H9 (cell line): Measurements from ENCODE around the gene ADGRL3. TPM values are rescaled to one million over a fixed set of nuclear protein-coding genes. Genes with fewer than 3 reads are reported as not detected.

Source experiments
- DNase-seq: peaks from one replicate; pipeline ENCODE4 v3.0.0-alpha.2; 2017
- H2AFZ ChIP-seq: one replicate; pipeline ENCODE4 v1.6.1; 2013; ENCODE audit warnings: mild to moderate bottlenecking, low read length, control low read depth, moderate library complexity
- H2AK5ac ChIP-seq: 2 replicates; pipeline ENCODE4 v1.6.1; 2013; ENCODE audit warnings: low read length, control low read depth, mixed read lengths; ENCODE audit not compliant: insufficient read length
- H2BK120ac ChIP-seq: one replicate; pipeline ENCODE4 v1.6.1; 2013; ENCODE audit warnings: low read depth, mild to moderate bottlenecking, low read length, control low read depth, inconsistent platforms; ENCODE audit not compliant: poor library complexity, severe bottlenecking
- H2BK12ac ChIP-seq: 2 replicates; pipeline ENCODE4 v1.6.1; 2013; ENCODE audit warnings: low read length, control low read depth, mixed read lengths, low read depth; ENCODE audit not compliant: insufficient read length
- H2BK15ac ChIP-seq: 2 replicates; pipeline ENCODE4 v1.6.1; 2013; ENCODE audit warnings: low read depth, low read length, control low read depth
- H2BK20ac ChIP-seq: one replicate; pipeline ENCODE4 v1.6.1; 2013; ENCODE audit warnings: low read depth, mild to moderate bottlenecking, low read length, control low read depth, inconsistent platforms; ENCODE audit not compliant: poor library complexity, severe bottlenecking
- H2BK5ac ChIP-seq: 2 replicates; pipeline ENCODE4 v1.6.1; 2013; ENCODE audit warnings: low read length, control low read depth, mixed read lengths; ENCODE audit not compliant: insufficient read length
- H3K14ac ChIP-seq: 2 replicates; pipeline ENCODE4 v1.6.1; 2013; ENCODE audit warnings: low read length, control low read depth; ENCODE audit not compliant: insufficient read depth
- H3K18ac ChIP-seq: 2 replicates; pipeline ENCODE4 v1.6.1; 2013; ENCODE audit warnings: low read depth, mild to moderate bottlenecking, mixed read lengths, low read length, control low read depth; ENCODE audit not compliant: insufficient read length
- H3K23ac ChIP-seq: 2 replicates; pipeline ENCODE4 v1.6.1; 2013; ENCODE audit warnings: low read length, control low read depth, mixed read lengths, low read depth; ENCODE audit not compliant: insufficient read length
- H3K23me2 ChIP-seq: 2 replicates; pipeline ENCODE4 v1.6.1; 2013; ENCODE audit warnings: low read depth, mild to moderate bottlenecking, mixed read lengths, low read length, control low read depth; ENCODE audit not compliant: insufficient read length, poor library complexity, severe bottlenecking
- H3K27ac ChIP-seq: 2 replicates; pipeline ENCODE4 v1.5.1; 2013; ENCODE audit warnings: low read length, control low read depth, mixed read lengths, low read depth; ENCODE audit not compliant: insufficient read length
- H3K27me3 ChIP-seq: 2 replicates; pipeline ENCODE4 v1.6.1; 2013; ENCODE audit warnings: low read length, control low read depth, inconsistent platforms; ENCODE audit not compliant: insufficient read depth
- H3K4ac ChIP-seq: 2 replicates; pipeline ENCODE4 v1.6.1; 2013; ENCODE audit warnings: low read depth, mild to moderate bottlenecking, control low read depth, inconsistent platforms, low read length, moderate library complexity
- H3K4me1 ChIP-seq: 2 replicates; pipeline ENCODE4 v1.6.1; 2013; ENCODE audit warnings: low read length, control low read depth, inconsistent platforms; ENCODE audit not compliant: insufficient read depth
- H3K4me2 ChIP-seq: 2 replicates; pipeline ENCODE4 v1.6.1; 2013; ENCODE audit warnings: low read length, control low read depth, mixed read lengths; ENCODE audit not compliant: insufficient read length, insufficient read depth
- H3K56ac ChIP-seq: 2 replicates; pipeline ENCODE4 v1.6.1; 2013; ENCODE audit warnings: low read depth, mild to moderate bottlenecking, mixed read lengths, low read length, control low read depth; ENCODE audit not compliant: insufficient read length
- H3K79me1 ChIP-seq: 2 replicates; pipeline ENCODE4 v1.6.1; 2013; ENCODE audit warnings: low read depth, mild to moderate bottlenecking, moderate library complexity, low read length, control low read depth, inconsistent platforms; ENCODE audit not compliant: insufficient read depth, poor library complexity, severe bottlenecking
- H3K79me2 ChIP-seq: 2 replicates; pipeline ENCODE4 v1.6.1; 2013; ENCODE audit warnings: low read length, control low read depth, inconsistent platforms; ENCODE audit not compliant: insufficient read depth
- H3K9ac ChIP-seq: 2 replicates; pipeline ENCODE4 v1.6.1; 2013; ENCODE audit warnings: low read length, control low read depth, mixed read lengths; ENCODE audit not compliant: insufficient read length; ENCODE audit errors: extremely low read depth
- H3K9me3 ChIP-seq: one replicate; pipeline ENCODE4 v1.6.1; 2013; ENCODE audit warnings: low read depth, low read length, inconsistent platforms; ENCODE audit not compliant: control insufficient read depth
- H3T11ph ChIP-seq: one replicate; pipeline ENCODE4 v1.6.1; 2013; ENCODE audit warnings: mild to moderate bottlenecking, low read length, control low read depth, inconsistent platforms
- H4K20me1 ChIP-seq: one replicate; pipeline ENCODE4 v1.6.1; 2013; ENCODE audit not compliant: control insufficient read depth, insufficient read length, insufficient read depth
- H4K5ac ChIP-seq: 2 replicates; pipeline ENCODE4 v1.6.1; 2013; ENCODE audit warnings: low read depth, mild to moderate bottlenecking, mixed read lengths, low read length, control low read depth; ENCODE audit not compliant: insufficient read length
- H4K8ac ChIP-seq: replicated peaks from 2 replicates; pipeline ENCODE4 v1.6.1; 2013; ENCODE audit warnings: low read length, control low read depth, mixed read lengths, low read depth; ENCODE audit not compliant: insufficient read length
- H4K91ac ChIP-seq: 2 replicates; pipeline ENCODE4 v1.6.1; 2013; ENCODE audit warnings: low read depth, mild to moderate bottlenecking, moderate library complexity, mixed read lengths, low read length, control low read depth; ENCODE audit not compliant: insufficient read length
- H3K27ac Mint-ChIP-seq, 3 experiments: 2 replicates in 2 of 3; 3 replicates in 1 of 3; pipeline ENCODE4 v1.8.0; 2020 to 2021; ENCODE audit warnings: mixed read lengths in 3 of 3, mild to moderate bottlenecking in 1 of 3, moderate library complexity in 1 of 3
- H3K27me3 Mint-ChIP-seq: 2 replicates; pipeline ENCODE4 v1.8.0; 2021; ENCODE audit warnings: low read depth, mild to moderate bottlenecking, moderate library complexity, mixed read lengths
- H3K36me3 Mint-ChIP-seq, 3 experiments: 2 replicates in 2 of 3; 3 replicates in 1 of 3; pipeline ENCODE4 v1.8.0; 2020 to 2021; ENCODE audit warnings: low read depth in 3 of 3, mixed read lengths in 3 of 3; ENCODE audit not compliant: insufficient read depth in 1 of 3
- H3K4me1 Mint-ChIP-seq, 2 experiments: 2 replicates each; pipeline ENCODE4 v1.8.0; 2020; ENCODE audit warnings: mixed read lengths in 2 of 2
- H3K4me3 Mint-ChIP-seq, 2 experiments: 2 replicates in 1 of 2; 3 replicates in 1 of 2; pipeline ENCODE4 v1.8.0; 2020 to 2021; ENCODE audit warnings: mild to moderate bottlenecking in 2 of 2, mixed read lengths in 2 of 2, moderate library complexity in 1 of 2
- H3K9me3 Mint-ChIP-seq, 2 experiments: 2 replicates in 1 of 2; 3 replicates in 1 of 2; pipeline ENCODE4 v1.8.0; 2020; ENCODE audit warnings: mild to moderate bottlenecking in 2 of 2, mixed read lengths in 2 of 2, moderate library complexity in 1 of 2
- CTCF ChIP-seq: fragments of 200-600 bp; sonication (generic); conservative IDR thresholded peaks from 3 replicates; pipeline ENCODE4 v1.8.0; 2021; ENCODE audit warnings: antibody characterized with exemption, mild to moderate bottlenecking
- WGBS: extraction: QIAGEN DNeasy Blood & Tissue Kit; methylation state at CpG from one replicate; pipeline ENCODE4 v1.1.7; 2013; ENCODE audit warnings: missing lambda C conversion rate, low lambda C conversion rate, mixed read lengths; ENCODE audit not compliant: insufficient read length; ENCODE audit errors: extremely low coverage; 5-methylcytosine and 5-hydroxymethylcytosine counted together
- total RNA-seq: library from RNA; stranded (reverse); gene quantifications from 2 replicates; pipeline ENCODE4 v1.2.1, GENCODE V29; 2021

Gene ADGRL3
- total RNA-seq, 1 experiment from 2014 or later: 5.9 TPM

- Histone ChIP-seq H3K79me2 (no peaks in the 10 kb centered on the region), H4K20me1 (no peaks in the 10 kb centered on the region), H4K8ac (no peak overlapping the region), H4K5ac (no peak overlapping the region), H3K4me1 (no peaks in the 10 kb centered on the region), H3K18ac (no peak overlapping the region), H3K79me1 (no peaks in the 10 kb centered on the region), H3K14ac (no peak overlapping the region), H3K23me2 (no peaks in the 10 kb centered on the region), H3K9ac (no peak overlapping the region), H3K4ac (no peak overlapping the region), H2BK12ac (no peak overlapping the region), H3K56ac (no peak overlapping the region), H3T11ph (no peak overlapping the region), H3K27me3 (no peaks in the 10 kb centered on the region), H2AK5ac (no peak overlapping the region), H4K91ac (no peak overlapping the region), H3K4me2 (no peak overlapping the region), H2BK15ac (no peak overlapping the region), H2BK5ac (no peak overlapping the region), H2AFZ (no peak overlapping the region), H2BK20ac (no peak overlapping the region), H3K23ac (no peak overlapping the region), H2BK120ac (no peak overlapping the region), H3K9me3 (no peaks in the 10 kb centered on the region), H3K27ac (no peak overlapping the region)
- DNase-seq: no peak
- Mint-ChIP-seq H3K27me3 (no peaks in the 10 kb centered on the region), H3K9me3 (no peaks in the 10 kb centered on the region), H3K36me3 (no peaks in the 10 kb centered on the region), H3K4me3 (no peak overlapping the region), H3K4me1 (peaks cover 5 to 16% of the 10 kb centered on the region in 2 experiments), H3K27ac (peak overlapping the region in 1 of 3 experiments; percentile 37; a peak in 1 of 7 replicates)
- no CpG with 5 or more reads among the region's 2 CpGs for WGBS
- no peak for TF ChIP-seq CTCF
Measured at GRCh38 chr4:61160478-61160877, 39.6 kb upstream of the ADGRL3 start.
